Gastrocnemius medialis (tissue), 4 donors: Measurements from ENCODE around the gene PALLD.

Experiments used
- POLR2A ChIP-seq, 2 donors: fragments of 450-650 bp; IDR thresholded peaks; one replicate each; pipeline ENCODE4 v1.6.1; 2017; ENCODE audit warnings: antibody characterized with exemption in 2 of 2, mild to moderate bottlenecking in 2 of 2, moderate library complexity in 2 of 2
- TF ChIP-seq, protein P1 (sequence below), 5 experiments: fragments of 450-650 bp in 3 of 5; fragments of 200-600 bp in 2 of 5; sonication (generic) in 2 of 5; IDR thresholded peaks in 4 of 5; conservative IDR thresholded peaks in 1 of 5; 1 replicate in 4 of 5; 2 replicates in 1 of 5; pipeline ENCODE4 v1.5.1; 2016 to 2019; ENCODE audit warnings: antibody characterized with exemption in 5 of 5, mild to moderate bottlenecking in 3 of 5, moderate library complexity in 3 of 5

GRCh38 chr4:168836490-168836889 lies 339.6 kb downstream of the PALLD start:
- TF ChIP-seq, protein P1, sequence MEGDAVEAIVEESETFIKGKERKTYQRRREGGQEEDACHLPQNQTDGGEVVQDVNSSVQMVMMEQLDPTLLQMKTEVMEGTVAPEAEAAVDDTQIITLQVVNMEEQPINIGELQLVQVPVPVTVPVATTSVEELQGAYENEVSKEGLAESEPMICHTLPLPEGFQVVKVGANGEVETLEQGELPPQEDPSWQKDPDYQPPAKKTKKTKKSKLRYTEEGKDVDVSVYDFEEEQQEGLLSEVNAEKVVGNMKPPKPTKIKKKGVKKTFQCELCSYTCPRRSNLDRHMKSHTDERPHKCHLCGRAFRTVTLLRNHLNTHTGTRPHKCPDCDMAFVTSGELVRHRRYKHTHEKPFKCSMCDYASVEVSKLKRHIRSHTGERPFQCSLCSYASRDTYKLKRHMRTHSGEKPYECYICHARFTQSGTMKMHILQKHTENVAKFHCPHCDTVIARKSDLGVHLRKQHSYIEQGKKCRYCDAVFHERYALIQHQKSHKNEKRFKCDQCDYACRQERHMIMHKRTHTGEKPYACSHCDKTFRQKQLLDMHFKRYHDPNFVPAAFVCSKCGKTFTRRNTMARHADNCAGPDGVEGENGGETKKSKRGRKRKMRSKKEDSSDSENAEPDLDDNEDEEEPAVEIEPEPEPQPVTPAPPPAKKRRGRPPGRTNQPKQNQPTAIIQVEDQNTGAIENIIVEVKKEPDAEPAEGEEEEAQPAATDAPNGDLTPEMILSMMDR (IDR thresholded peaks at IDR 0.05 in 4 of 5, conservative IDR thresholded peaks at IDR 0.05 in 1 of 5), result no peak
- TF ChIP-seq POLR2A (IDR thresholded peaks at IDR 0.05), result no peak
